OCI-LY7 (cell line): ENCODE results near the gene ARHGEF4. TPM values are rescaled to one million over a fixed set of nuclear protein-coding genes. Genes with fewer than 3 reads are reported as not detected.

ENCODE experiments used
- BruUV-seq: library from RNA; stranded (reverse); fragments of 400-500 nt; replicated peaks from 2 replicates; lab custom pipeline; 2021; lab: Mats Ljungman, UMichigan
- CTCF ChIA-PET: fragments of 300-600 bp; sonication (Branson Sonifier 250); formaldehyde crosslinking; loops from one replicate; lab custom pipeline; 2022; ENCODE audit warnings: antibody characterized with exemption; ENCODE audit not compliant: unreplicated experiment; lab: Charles Lee
- POLR2A ChIA-PET: fragments of 300-600 bp; sonication (Branson Sonifier 250); formaldehyde crosslinking; loops from one replicate; lab custom pipeline; 2022; ENCODE audit warnings: antibody characterized with exemption; lab: Charles Lee
- DNase-seq: peaks from one replicate; pipeline ENCODE4 v3.0.0-alpha.2; 2015; ENCODE audit warnings: low spot score
- H2AFZ ChIP-seq: fragments of 200-600 bp; sonication (generic), shearing (Covaris generic); 2 replicates; pipeline ENCODE4 v1.6.1; 2014; ENCODE audit warnings: mild to moderate bottlenecking, antibody characterized with exemption, low read length, moderate library complexity
- H3K27ac ChIP-seq: fragments of 200-600 bp; sonication (generic); 2 replicates; pipeline ENCODE4 v1.5.1; 2014; ENCODE audit warnings: mixed run types, low read depth, mild to moderate bottlenecking, moderate library complexity, low read length, inconsistent platforms; ENCODE audit not compliant: poor library complexity, severe bottlenecking
- H3K36me3 ChIP-seq: fragments of 200-600 bp; sonication (generic); 2 replicates; pipeline ENCODE4 v1.6.1; 2014; ENCODE audit warnings: mild to moderate bottlenecking, antibody characterized with exemption, low read length, moderate library complexity, mixed read lengths; ENCODE audit not compliant: insufficient read depth
- H3K4me1 ChIP-seq: fragments of 200-600 bp; sonication (generic); 2 replicates; pipeline ENCODE4 v1.5.1; 2014; ENCODE audit warnings: mild to moderate bottlenecking, low read length; ENCODE audit not compliant: insufficient read depth, poor library complexity, severe bottlenecking
- H3K4me2 ChIP-seq: fragments of 200-600 bp; sonication (generic); 2 replicates; pipeline ENCODE4 v1.6.1; 2014; ENCODE audit warnings: mild to moderate bottlenecking, low read length
- H3K4me3 ChIP-seq: fragments of 200-600 bp; sonication (generic); 2 replicates; pipeline ENCODE4 v1.5.1; 2014; ENCODE audit warnings: mild to moderate bottlenecking, low read depth, low read length; ENCODE audit not compliant: poor library complexity, severe bottlenecking
- H3K79me2 ChIP-seq: fragments of 200-600 bp; sonication (generic); 2 replicates; pipeline ENCODE4 v1.6.1; 2016; ENCODE audit warnings: low read depth, mild to moderate bottlenecking, low read length, moderate library complexity, mixed read lengths; ENCODE audit not compliant: insufficient read depth
- H3K9me2 ChIP-seq: fragments of 200-600 bp; sonication (generic); 2 replicates; pipeline ENCODE4 v1.6.1; 2016; ENCODE audit warnings: mild to moderate bottlenecking, low read length, mixed read lengths; ENCODE audit not compliant: insufficient read depth
- H3K9me3 ChIP-seq: fragments of 200-600 bp; sonication (generic); 2 replicates; pipeline ENCODE4 v1.6.1; 2014; ENCODE audit warnings: mild to moderate bottlenecking, mixed run types, low read length, mixed read lengths
- H4K20me1 ChIP-seq: fragments of 200-600 bp; sonication (generic); 2 replicates; pipeline ENCODE4 v1.6.1; 2014; ENCODE audit warnings: mild to moderate bottlenecking, antibody characterized with exemption, low read length, moderate library complexity, mixed read lengths; ENCODE audit not compliant: insufficient read depth
- CTCF ChIP-seq: fragments of 200-600 bp; sonication (generic); conservative IDR thresholded peaks from 2 replicates; pipeline ENCODE4 v1.5.1; 2014; ENCODE audit warnings: mild to moderate bottlenecking, antibody characterized with exemption, low read length, moderate library complexity, mixed read lengths
- EZH2phosphoT487 ChIP-seq: fragments of 200-600 bp; sonication (generic); IDR thresholded peaks from 2 replicates; pipeline ENCODE4 v1.6.1; 2018; ENCODE audit warnings: low read depth, borderline replicate concordance, mild to moderate bottlenecking, mixed run types, antibody characterized with exemption, low read length, moderate library complexity, mixed read lengths
- intact Hi-C: fragments of 100-400 bp; cut with micrococcal nuclease; formaldehyde crosslinking; loops from one replicate; pipeline ENCODE4 v1.10.0; 2022; ENCODE audit not compliant: unreplicated experiment
- total RNA-seq, 2 experiments: library from RNA; depleted of rRNA in 1 of 2; stranded (reverse); fragments of >200 nt in 1 of 2; shearing (Covaris generic) in 1 of 2; gene quantifications; 2 replicates each; pipeline ENCODE4 v1.2.3, GENCODE V29; 2014 to 2022

Gene ARHGEF4
- total RNA-seq, 2 experiments from 2014 or later = 1.1 to 1.7 TPM

GRCh38 chr2:130921164-130921476, 84.4 kb downstream of the ARHGEF4 start:
- no TSS peak for BruUV-seq
- Histone ChIP-seq H3K9me2 (no peaks in the 10 kb centered on the region), H3K36me3 (no peaks in the 10 kb centered on the region), H3K4me2 (no peak overlapping the region), H3K9me3 (no peaks in the 10 kb centered on the region), H3K27ac (no peak overlapping the region), H3K79me2 (no peaks in the 10 kb centered on the region), H3K4me3 (no peak overlapping the region), H3K4me1 (no peaks in the 10 kb centered on the region), H4K20me1 (no peaks in the 10 kb centered on the region), H2AFZ (no peak overlapping the region)
- ChIA-PET CTCF (interaction anchor here (1.1 kb wide), 1 partner anchor 123 kb away, joined by 3 read pairs; no protein-coding TSS in a partner anchor), POLR2A (no interaction called here)
- DNase-seq = no peak
- TF ChIP-seq EZH2phosphoT487 (no peak), CTCF (no peak)
- intact Hi-C loops = no loop called here

- Histone ChIP-seq H3K4me2 (no peak overlapping the region), H4K20me1 (no peaks in the 10 kb centered on the region), H3K9me2 (no peaks in the 10 kb centered on the region), H3K4me1 (no peaks in the 10 kb centered on the region), H3K36me3 (no peaks in the 10 kb centered on the region), H3K9me3 (no peaks in the 10 kb centered on the region), H2AFZ (no peak overlapping the region), H3K4me3 (no peak overlapping the region), H3K27ac (no peak overlapping the region), H3K79me2 (no peaks in the 10 kb centered on the region)
- POLR2A ChIA-PET = interaction anchor here (0.8 kb wide), 1 partner anchor 162 kb away, joined by 3 read pairs; no protein-coding TSS in a partner anchor
- BruUV-seq = no TSS peak
- intact Hi-C loops = no loop called here
- DNase-seq = no peak
- CTCF ChIA-PET = no interaction called here
- no peak for TF ChIP-seq CTCF
- no peak for TF ChIP-seq EZH2phosphoT487
These were observed 85.7 kb downstream of the ARHGEF4 start for GRCh38 chr2:130922417-130922816.

GRCh38 chr2:130928385-130928784, 91.7 kb downstream of the ARHGEF4 start:
- Histone ChIP-seq H3K9me2 (no peaks in the 10 kb centered on the region), H3K27ac (no peak overlapping the region), H2AFZ (no peak overlapping the region), H3K4me3 (no peak overlapping the region), H3K4me1 (no peaks in the 10 kb centered on the region), H3K9me3 (no peaks in the 10 kb centered on the region), H3K36me3 (no peaks in the 10 kb centered on the region), H3K79me2 (no peaks in the 10 kb centered on the region), H4K20me1 (no peaks in the 10 kb centered on the region), H3K4me2 (no peak overlapping the region)
- TF ChIP-seq EZH2phosphoT487 = no peak
- no peak for TF ChIP-seq CTCF
- ChIA-PET CTCF (no interaction called here), POLR2A (no interaction called here)
- no TSS peak for BruUV-seq
- DNase-seq = no peak
- intact Hi-C loops = no loop called here
